GM19099 (cell line): ENCODE data around the gene GATAD2A.

Experiments used
- POLR2A ChIP-seq: IDR thresholded peaks from 3 replicates; pipeline ENCODE4 v1.6.1; 2011; ENCODE audit warnings: low read depth; ENCODE audit not compliant: insufficient read length; ENCODE audit errors: extremely low read depth

The GATAD2A gene

GRCh38 chr19:19485161-19485997, 79.9 kb downstream of the GATAD2A start:
- no peak for TF ChIP-seq POLR2A

- TF ChIP-seq POLR2A = no peak
Measured at GRCh38 chr19:19485998-19486290, 80.5 kb downstream of the GATAD2A start.

- no peak for TF ChIP-seq POLR2A
Measured at GRCh38 chr19:19486343-19487076, 81.0 kb downstream of the GATAD2A start.

GRCh38 chr19:19487077-19487949, 81.8 kb downstream of the GATAD2A start:
- no peak for TF ChIP-seq POLR2A

GRCh38 chr19:19487950-19488874, 82.7 kb downstream of the GATAD2A start:
- no peak for TF ChIP-seq POLR2A

GRCh38 chr19:19488875-19489690, 83.6 kb downstream of the GATAD2A start:
- TF ChIP-seq POLR2A = peak; percentile 45

GRCh38 chr19:19489804-19490204, 84.3 kb downstream of the GATAD2A start:
- TF ChIP-seq POLR2A = no peak

GRCh38 chr19:19490214-19490968, 84.9 kb downstream of the GATAD2A start:
- TF ChIP-seq POLR2A = no peak

- TF ChIP-seq POLR2A = no peak
Measured at GRCh38 chr19:19491321-19492025, 86.0 kb downstream of the GATAD2A start.

GRCh38 chr19:19492026-19492610, 86.6 kb downstream of the GATAD2A start:
- TF ChIP-seq POLR2A = no peak

- no peak for TF ChIP-seq POLR2A
Measured at GRCh38 chr19:19493841-19494546, 88.5 kb downstream of the GATAD2A start.
